Smooth muscle cell (in vitro differentiated cells): ENCODE results near the gene ZNF485. TPM values are rescaled to one million over a fixed set of nuclear protein-coding genes. Genes with fewer than 3 reads are reported as not detected.
A peak's percentile ranks its signal among the peaks of the same experiment; 100 is the strongest.
"Not testable (repeated sequence)": the region's sequence is repeated elsewhere in the genome, so short reads cannot be mapped to it uniquely, and the experiment has no call there.

Experiments
- DNase-seq: peaks from one replicate; lab custom pipeline; 2025; ENCODE audit not compliant: unreplicated experiment; lab: John Stamatoyannopoulos, UW
- H2AFZ ChIP-seq: fragments of 200-600 bp; sonication (generic); 2 replicates; pipeline ENCODE4 v1.6.0; 2016; ENCODE audit warnings: antibody characterized with exemption, low read depth, mild to moderate bottlenecking
- H3F3A ChIP-seq: fragments of 200-600 bp; sonication (generic); 2 replicates; pipeline ENCODE4 v1.6.0; 2017; ENCODE audit warnings: antibody characterized with exemption, low read depth
- H3K27ac ChIP-seq: fragments of 200-600 bp; sonication (generic); 2 replicates; pipeline ENCODE4 v1.5.1; 2016; ENCODE audit warnings: low read depth, mild to moderate bottlenecking
- H3K27me3 ChIP-seq: fragments of 200-600 bp; sonication (generic); 2 replicates; pipeline ENCODE4 v1.6.1; 2016; ENCODE audit warnings: low read depth, mild to moderate bottlenecking
- H3K36me3 ChIP-seq: fragments of 200-600 bp; sonication (generic); 2 replicates; pipeline ENCODE4 v1.5.1; 2016; ENCODE audit warnings: low read depth
- H3K4me1 ChIP-seq: fragments of 200-600 bp; sonication (generic); 2 replicates; pipeline ENCODE4 v1.5.1; 2016; ENCODE audit warnings: low read depth
- H3K4me2 ChIP-seq: fragments of 200-600 bp; sonication (generic); 2 replicates; pipeline ENCODE4 v1.6.0; 2016; ENCODE audit warnings: mild to moderate bottlenecking
- H3K4me3 ChIP-seq: fragments of 200-600 bp; sonication (generic); 2 replicates; pipeline ENCODE4 v1.5.1; 2016; ENCODE audit warnings: mild to moderate bottlenecking
- H3K79me2 ChIP-seq: fragments of 200-600 bp; sonication (generic); 2 replicates; pipeline ENCODE4 v1.6.0; 2016; ENCODE audit warnings: low read depth, mild to moderate bottlenecking
- H3K9ac ChIP-seq: fragments of 200-600 bp; sonication (generic); 2 replicates; pipeline ENCODE4 v1.6.0; 2016; ENCODE audit warnings: low read depth
- H3K9me3 ChIP-seq: fragments of 200-600 bp; sonication (generic); replicated peaks from 2 replicates; pipeline ENCODE4 v1.5.1; 2016; ENCODE audit warnings: low read depth
- H4K20me1 ChIP-seq: fragments of 200-600 bp; sonication (generic); 2 replicates; pipeline ENCODE4 v1.6.0; 2016; ENCODE audit warnings: low read depth
- WGBS: methylation state at CpG from one replicate; pipeline ENCODE4 v1.1.7; 2016; ENCODE audit warnings: low lambda C conversion rate; 5-methylcytosine and 5-hydroxymethylcytosine counted together
- polyA plus RNA-seq: library from polyadenylated mRNA; unstranded; fragments of >200 nt; fragmentation: Nextera tagmentation; extraction: Ambion mirVana; gene quantifications from 2 replicates; pipeline ENCODE4 v1.2.1, GENCODE V29; 2016
- total RNA-seq: library from RNA; depleted of rRNA; stranded (reverse); fragments of >200 nt; gene quantifications from 2 replicates; pipeline ENCODE4 v1.2.3, GENCODE V29; 2014
- TF ChIP-seq, protein P1 (sequence below): fragments of 200-600 bp; sonication (generic); IDR thresholded peaks from 2 replicates; pipeline ENCODE4 v1.5.1; 2017; ENCODE audit warnings: borderline replicate concordance, mild to moderate bottlenecking, antibody characterized with exemption; ENCODE audit not compliant: insufficient read depth, poor library complexity, severe bottlenecking

ZNF485 gene
- total and polyA plus RNA-seq, 2 experiments from 2014 or later, result 1.8 to 2.9 TPM

DNA sequence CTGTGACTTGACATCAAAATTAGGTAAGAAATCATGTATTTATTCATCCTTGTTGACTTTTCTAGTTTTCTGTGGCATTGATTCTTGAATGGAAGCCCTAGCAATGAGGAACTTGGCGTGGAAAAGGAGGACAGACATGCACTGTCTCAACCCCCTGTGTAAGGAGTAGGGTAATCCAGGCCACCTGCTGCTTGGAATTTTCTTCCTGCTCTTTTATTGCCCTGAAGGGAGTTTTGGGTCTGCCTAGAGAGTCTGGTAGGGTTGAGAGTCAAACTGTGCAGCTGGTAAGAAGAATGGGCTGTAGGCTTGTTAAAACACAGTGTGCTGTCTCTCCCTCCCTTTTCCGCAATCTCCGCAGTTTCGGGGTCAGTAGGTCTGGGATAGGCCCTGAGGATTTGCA is 22.7 kb downstream of the ZNF485 start:
- Histone ChIP-seq H3K4me2 (no peak overlapping the region), H3K27me3 (no peaks in the 10 kb centered on the region), H3K4me3 (no peak overlapping the region), H3K79me2 (no peaks in the 10 kb centered on the region), H3K4me1 (no peaks in the 10 kb centered on the region), H2AFZ (no peak overlapping the region), H3K27ac (no peak overlapping the region), H3F3A (no peaks in the 10 kb centered on the region), H3K36me3 (no peaks in the 10 kb centered on the region), H3K9me3 (no peaks in the 10 kb centered on the region), H4K20me1 (no peaks in the 10 kb centered on the region), H3K9ac (no peak overlapping the region)
- WGBS, result 93% methylated on average over 4 of the region's 4 CpGs
- no peak for DNase-seq
- TF ChIP-seq, protein P1, sequence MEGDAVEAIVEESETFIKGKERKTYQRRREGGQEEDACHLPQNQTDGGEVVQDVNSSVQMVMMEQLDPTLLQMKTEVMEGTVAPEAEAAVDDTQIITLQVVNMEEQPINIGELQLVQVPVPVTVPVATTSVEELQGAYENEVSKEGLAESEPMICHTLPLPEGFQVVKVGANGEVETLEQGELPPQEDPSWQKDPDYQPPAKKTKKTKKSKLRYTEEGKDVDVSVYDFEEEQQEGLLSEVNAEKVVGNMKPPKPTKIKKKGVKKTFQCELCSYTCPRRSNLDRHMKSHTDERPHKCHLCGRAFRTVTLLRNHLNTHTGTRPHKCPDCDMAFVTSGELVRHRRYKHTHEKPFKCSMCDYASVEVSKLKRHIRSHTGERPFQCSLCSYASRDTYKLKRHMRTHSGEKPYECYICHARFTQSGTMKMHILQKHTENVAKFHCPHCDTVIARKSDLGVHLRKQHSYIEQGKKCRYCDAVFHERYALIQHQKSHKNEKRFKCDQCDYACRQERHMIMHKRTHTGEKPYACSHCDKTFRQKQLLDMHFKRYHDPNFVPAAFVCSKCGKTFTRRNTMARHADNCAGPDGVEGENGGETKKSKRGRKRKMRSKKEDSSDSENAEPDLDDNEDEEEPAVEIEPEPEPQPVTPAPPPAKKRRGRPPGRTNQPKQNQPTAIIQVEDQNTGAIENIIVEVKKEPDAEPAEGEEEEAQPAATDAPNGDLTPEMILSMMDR, result no peak

- not testable (repeated sequence) for H3K4me3 ChIP-seq, H4K20me1 ChIP-seq, H3K9me3 ChIP-seq, H3F3A ChIP-seq, H3K9ac ChIP-seq, H3K79me2 ChIP-seq, H3K27me3 ChIP-seq, H3K4me1 ChIP-seq, H3K4me2 ChIP-seq, DNase-seq, H3K27ac ChIP-seq, H3K36me3 ChIP-seq, H2AFZ ChIP-seq
- WGBS, result 61% methylated on average over 1 of the region's 1 CpG
Observed at GRCh38 chr10:43635816-43636215, 29.6 kb downstream of the ZNF485 start.

DNA sequence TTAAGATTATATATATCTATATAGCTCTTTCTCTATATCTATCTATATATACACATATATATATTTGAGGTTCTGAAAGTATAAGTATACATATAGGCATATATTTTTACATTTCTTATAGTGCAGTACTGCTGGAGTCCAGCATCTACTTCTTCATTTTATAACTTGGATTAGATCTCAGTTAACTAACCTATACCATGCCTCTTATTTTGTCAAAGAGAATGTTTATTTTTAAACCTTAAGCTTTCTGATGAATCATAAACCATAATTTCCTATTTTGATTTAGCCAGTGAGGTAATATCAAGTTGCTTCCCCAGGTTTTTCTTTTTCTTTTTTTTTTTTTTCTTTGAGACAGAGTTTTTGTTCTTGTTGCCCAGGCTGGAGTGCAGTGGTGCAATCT is 34.4 kb downstream of the ZNF485 start:
- Histone ChIP-seq H3K4me2 (no peak overlapping the region), H3K9ac (no peak overlapping the region), H3K9me3 (peaks cover 33% of the 10 kb centered on the region), H3K4me3 (no peak overlapping the region), H3K36me3 (peaks cover 30% of the 10 kb centered on the region), H3F3A (no peaks in the 10 kb centered on the region), H3K4me1 (no peaks in the 10 kb centered on the region), H3K27ac (no peak overlapping the region), H3K27me3 (no peaks in the 10 kb centered on the region), H3K79me2 (no peaks in the 10 kb centered on the region), H4K20me1 (no peaks in the 10 kb centered on the region), H2AFZ (no peak overlapping the region)
- TF ChIP-seq, protein P1, result no peak
- DNase-seq, result no peak

DNA sequence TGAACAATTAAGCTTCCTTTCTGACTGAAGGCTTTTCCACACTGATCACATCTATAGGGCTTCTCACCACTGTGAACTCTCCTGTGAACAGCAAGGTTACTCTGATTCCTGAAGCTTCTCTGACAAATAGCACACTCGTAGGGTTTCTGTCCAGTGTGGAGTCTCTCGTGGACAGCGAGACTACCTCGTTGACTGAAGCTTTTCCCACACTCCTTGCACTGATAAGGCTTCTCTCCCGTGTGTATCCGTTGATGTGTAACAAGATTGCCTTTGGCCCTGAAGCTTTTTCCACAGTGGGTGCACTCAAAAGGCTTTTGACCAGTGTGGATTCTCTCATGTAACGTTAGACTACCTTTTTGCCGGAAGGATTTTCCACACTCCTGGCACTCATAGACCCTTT is 38.0 kb downstream of the ZNF485 start:
- 100% methylated on average over 8 of the region's 8 CpGs for WGBS
- H3K4me1 ChIP-seq, result peaks cover 5% of the 10 kb centered on the region
- TF ChIP-seq, protein P1, result no peak

More for the DNA sequence above, 38.0 kb downstream of the ZNF485 start:
- Histone ChIP-seq H3K27me3 (no peaks in the 10 kb centered on the region), H3F3A (no peaks in the 10 kb centered on the region), H3K4me3 (peak overlapping the region; percentile 10), H4K20me1 (no peaks in the 10 kb centered on the region), H3K9ac (no peak overlapping the region), H3K4me2 (no peak overlapping the region), H3K79me2 (peaks cover 5% of the 10 kb centered on the region), H3K27ac (no peak overlapping the region), H3K36me3 (peaks cover 39% of the 10 kb centered on the region), H3K9me3 (peaks cover 45% of the 10 kb centered on the region), H2AFZ (no peak overlapping the region)
- no peak for DNase-seq
